Measurements from ENCODE around the gene SIVA1.

Gene SIVA1

DNA sequence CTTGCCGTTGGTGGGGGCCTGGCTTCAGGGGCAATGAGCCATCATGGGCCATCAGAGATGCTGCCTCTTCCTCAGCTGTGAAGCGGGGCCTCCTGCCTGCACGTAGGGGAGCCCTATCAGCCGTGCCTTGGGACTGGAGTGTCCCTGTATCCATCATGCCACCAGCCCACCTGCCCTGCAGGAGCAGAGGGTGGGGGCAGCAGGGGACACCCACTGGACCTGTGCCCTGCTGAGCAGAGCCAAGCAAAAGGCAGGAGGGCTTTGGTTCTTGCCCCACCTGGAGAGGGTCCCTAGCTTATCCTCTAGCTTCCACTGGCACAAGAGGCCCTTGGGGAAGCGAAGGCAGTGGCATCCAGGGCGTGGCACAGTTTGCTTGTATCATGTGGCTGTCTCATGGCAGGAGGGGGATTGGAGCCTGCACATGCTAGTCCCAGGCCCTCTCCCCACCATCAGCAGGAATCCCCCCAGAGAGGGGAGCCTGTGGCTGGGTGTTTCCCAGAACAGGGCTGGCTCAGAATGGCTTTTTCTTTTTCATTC lies 18.8 kb upstream of the SIVA1 start:
- DNase-seq (ENCODE audit: insufficient read length, low spot score) (no peak), FAIRE-seq (no peak)

DNA sequence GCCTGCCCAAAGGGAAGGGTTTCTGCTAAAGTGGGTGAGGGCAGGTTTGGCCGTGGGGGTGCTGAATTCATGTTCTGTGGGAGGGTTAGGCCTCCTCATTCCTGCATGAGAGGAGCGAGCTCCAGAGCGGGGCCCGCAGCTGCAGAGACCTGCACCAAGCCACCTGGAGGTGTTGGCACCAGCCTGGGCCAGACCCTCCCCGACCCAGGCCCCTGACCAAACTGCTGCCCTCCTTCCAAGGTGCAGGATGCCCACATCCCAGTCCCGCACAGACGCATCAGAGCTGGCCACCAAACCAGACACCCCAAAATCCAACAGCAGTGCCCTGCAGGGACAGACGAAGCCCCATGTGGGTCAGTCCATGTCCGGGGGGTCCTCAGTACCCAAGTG lies 18.4 kb upstream of the SIVA1 start:
- no peak for DNase-seq (ENCODE audit: insufficient read length, low spot score)
- no peak for FAIRE-seq

DNA sequence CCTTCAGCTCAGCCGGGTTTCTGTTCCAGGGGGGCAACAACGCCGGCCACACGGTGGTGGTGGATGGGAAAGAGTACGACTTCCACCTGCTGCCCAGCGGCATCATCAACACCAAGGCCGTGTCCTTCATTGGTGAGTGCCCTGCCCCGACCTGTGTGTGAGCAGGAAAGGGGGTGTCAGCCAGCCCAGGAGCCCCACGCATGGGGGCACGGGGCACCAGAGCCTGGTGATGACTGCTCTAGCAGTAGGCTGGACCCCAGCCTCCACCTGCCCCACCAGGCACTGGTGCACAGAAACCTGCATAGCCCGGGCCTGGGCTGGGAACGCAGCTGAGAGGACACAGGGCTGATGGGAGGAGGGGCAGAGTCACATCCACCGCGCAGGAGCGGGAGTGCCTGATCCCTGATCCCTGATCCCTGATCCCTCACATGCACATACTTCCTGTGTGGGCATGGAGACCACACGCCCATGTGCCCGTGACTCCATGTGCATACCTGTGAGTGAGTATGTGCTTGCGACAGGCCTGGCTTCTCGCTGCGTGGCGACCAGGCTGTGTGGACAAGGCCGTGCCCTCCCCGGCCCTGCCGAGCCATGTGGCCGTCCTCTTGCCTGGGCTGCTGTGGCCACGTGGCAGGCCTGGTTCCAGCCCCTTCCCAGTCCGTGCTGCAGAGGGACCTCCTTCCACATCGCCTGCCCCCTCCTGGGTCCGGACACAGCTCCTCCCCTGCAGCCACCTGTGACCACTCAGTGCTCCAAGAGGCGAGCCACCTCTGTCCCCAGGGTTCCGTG lies 17.8 kb upstream of the SIVA1 start:
- FAIRE-seq: no peak
- no peak for DNase-seq (ENCODE audit: insufficient read length, low spot score)

DNA sequence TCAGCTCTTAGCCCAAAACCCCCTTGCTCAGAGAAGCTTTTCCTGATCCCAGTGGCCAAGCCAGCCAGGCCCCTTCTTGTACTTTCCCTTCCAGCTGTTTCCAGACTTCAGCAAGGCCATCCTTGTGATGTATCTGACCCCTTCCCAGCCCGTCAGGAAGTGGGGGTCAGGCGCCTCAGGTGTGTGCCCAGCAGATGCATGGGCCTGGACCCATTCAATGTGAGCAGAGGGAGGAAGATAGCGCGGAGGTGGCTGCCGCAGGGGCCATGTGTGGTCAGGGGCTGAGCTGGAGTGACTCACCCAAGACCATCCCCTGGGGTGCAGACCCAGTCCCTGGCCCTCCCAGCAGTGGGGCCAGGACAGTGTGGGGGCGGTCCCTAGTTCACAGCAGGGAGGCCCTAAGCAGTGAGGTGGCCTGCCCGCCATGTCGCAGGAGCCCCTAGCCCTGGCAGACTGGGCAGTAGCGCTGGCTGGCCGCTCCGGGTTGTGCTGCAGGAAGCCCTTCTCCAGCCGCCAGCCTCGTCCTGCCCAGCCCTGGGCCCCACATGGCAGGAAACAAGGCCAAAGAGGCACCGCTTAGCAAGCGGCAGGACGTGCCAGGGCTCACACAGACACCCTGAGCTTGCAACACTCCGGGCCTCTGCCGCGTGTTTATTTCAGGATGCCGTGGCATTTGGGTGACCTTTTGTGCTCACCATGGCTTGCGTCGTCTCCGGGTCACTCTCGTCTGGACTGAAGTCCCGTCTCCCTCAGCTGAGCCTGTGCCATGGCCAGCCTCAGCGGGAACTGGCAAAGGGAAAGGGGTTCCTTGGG lies 16.9 kb upstream of the SIVA1 start:
- FAIRE-seq: no peak
- no peak for DNase-seq (ENCODE audit: insufficient read length, low spot score)

DNA sequence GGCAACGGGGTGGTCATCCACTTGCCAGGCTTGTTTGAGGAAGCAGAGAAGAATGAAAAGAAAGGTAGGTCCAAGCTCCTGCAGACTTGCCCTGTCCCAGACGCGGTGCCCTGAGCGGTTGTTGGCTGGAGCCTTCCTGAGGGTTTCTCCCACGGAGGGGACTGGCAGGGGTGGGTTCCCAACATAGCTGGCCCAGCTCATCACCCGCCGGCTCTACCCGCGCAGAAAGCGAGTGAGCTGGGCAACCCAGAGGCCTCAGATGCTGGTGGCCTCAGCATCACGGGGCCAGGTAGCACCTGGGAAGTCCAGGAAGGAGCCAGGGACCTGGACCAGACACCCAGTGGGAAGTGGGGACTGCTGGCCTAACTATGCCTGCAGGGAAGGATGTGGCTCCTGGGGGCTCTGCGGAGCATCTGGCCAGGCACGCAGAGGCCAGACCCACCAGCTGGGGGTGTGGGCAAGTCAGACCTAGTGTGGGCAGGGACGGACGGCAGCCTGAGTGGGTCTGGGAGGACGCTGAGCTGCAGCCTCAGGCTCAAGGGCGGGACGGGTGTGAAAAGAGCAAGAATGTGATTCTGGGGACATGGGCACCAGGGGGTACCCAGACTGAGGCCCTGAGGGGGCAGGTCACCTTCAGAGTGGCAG lies 14.4 kb upstream of the SIVA1 start:
- FAIRE-seq: no peak
- no peak for DNase-seq (ENCODE audit: insufficient read length, low spot score)

DNA sequence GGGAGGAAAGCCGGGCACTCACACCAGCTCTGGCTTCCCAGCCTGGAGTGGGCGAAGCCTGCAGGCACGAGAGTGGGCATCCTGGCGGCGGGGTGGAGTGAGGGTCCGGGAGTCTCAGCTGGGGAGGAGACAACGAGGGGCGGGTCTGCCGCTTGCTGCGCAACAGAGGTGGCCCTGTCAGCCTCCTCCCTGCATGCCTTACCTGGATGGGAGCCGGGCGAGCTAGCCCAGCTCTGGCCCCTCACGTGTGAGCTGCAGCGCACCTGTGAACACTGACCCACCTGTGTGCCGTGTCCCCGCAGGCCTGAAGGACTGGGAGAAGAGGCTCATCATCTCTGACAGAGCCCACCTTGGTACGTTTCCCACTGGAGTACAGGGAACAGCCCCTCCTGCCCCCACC lies 13.9 kb upstream of the SIVA1 start:
- no peak for DNase-seq (ENCODE audit: insufficient read length, low spot score)
- no peak for FAIRE-seq

DNA sequence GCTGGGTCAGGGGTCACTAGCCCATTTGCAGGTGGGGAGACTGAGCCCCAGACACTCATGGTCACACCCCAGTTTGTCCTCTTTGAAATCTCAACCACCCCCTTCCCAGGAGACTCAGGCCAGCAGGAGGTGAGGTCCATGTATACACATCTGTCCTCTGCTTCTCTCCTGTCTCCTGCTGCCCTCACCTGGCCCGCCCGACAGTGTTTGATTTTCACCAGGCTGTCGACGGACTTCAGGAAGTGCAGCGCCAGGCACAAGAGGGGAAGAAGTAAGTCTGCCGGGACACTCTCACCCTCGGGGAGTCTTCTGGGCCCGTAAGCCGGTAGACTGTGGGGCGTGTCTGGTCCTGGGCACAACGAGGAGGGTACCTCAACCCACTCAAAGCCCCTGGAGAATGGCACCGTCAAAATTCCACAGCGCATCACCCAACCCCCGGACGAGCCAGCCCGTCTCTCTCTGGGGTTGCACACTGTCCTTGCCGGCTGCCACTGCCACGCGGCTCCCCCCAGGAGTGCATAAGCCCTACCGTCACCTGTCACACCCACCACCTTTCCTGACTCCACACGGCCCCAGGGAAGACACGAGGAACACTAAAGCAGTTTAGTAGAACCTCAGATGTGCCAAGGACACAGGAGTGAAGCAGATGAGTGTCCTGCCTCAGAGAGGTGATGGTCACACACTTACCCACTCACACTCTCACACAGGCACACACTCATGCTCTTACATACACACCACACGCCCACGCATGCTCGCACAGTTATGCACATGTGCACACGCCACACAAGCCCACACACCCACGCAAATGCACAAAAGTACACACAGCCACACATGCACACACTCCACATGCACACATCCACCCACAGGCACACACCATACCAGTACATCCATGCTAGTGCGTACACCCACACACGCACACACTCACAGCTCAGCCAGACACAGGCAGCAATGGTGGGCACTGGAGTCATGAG lies 13.1 kb upstream of the SIVA1 start:
- peak; percentile 63 for FAIRE-seq
- no peak for DNase-seq (ENCODE audit: insufficient read length, low spot score)

DNA sequence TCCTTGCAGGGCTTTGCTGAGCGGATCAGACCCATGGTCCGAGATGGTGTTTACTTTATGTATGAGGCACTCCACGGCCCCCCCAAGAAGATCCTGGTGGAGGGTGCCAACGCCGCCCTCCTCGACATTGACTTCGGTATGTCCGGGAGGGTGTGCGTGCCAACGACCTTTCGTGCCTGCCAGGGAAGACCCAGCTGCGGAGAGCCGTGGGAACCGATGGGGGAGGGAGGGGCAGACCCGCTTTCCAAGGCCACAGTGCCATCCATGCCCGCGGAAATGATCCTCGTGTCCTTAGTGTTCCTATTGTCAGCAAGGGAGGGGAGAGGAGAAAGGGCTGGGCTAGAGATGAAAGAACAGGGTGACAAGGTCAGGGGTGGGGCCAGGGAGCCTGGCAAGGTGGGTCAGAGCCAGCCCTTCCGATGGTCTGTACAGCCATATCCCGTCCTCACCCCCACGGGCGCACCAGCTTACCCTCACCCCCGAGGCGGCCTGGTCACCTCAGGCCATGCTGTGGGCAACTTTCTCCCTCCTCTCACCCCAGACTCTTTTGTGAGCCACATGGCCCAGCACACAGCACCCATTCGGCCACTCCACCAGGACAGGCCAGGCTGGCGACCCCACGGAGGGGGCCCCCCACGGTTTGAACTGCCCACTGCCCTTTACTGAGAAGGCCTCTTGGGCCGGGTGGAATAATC lies 11.7 kb upstream of the SIVA1 start:
- no peak for DNase-seq (ENCODE audit: insufficient read length, low spot score)

DNA sequence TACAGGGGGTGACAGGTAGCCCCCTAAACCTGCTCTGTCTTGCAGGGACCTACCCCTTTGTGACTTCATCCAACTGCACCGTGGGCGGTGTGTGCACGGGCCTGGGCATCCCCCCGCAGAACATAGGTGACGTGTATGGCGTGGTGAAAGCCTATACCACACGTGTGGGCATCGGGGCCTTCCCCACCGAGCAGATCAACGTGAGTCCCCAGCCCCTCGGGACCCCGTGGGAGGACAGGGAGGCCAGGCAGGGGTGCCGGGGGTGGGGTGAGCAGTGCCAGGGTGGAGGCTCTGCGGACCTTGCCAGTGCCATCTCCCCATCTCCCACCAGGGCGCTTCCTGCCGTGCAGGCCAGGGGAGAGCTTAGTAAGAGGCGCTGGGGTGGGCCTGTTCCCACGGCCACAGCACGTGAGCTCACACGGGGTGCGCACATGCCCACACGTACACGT lies 11.1 kb upstream of the SIVA1 start:
- DNase-seq (ENCODE audit: insufficient read length, low spot score) (no peak), FAIRE-seq (no peak)

More for the DNA sequence above, 11.7 kb upstream of the SIVA1 start:
- no peak for FAIRE-seq

DNA sequence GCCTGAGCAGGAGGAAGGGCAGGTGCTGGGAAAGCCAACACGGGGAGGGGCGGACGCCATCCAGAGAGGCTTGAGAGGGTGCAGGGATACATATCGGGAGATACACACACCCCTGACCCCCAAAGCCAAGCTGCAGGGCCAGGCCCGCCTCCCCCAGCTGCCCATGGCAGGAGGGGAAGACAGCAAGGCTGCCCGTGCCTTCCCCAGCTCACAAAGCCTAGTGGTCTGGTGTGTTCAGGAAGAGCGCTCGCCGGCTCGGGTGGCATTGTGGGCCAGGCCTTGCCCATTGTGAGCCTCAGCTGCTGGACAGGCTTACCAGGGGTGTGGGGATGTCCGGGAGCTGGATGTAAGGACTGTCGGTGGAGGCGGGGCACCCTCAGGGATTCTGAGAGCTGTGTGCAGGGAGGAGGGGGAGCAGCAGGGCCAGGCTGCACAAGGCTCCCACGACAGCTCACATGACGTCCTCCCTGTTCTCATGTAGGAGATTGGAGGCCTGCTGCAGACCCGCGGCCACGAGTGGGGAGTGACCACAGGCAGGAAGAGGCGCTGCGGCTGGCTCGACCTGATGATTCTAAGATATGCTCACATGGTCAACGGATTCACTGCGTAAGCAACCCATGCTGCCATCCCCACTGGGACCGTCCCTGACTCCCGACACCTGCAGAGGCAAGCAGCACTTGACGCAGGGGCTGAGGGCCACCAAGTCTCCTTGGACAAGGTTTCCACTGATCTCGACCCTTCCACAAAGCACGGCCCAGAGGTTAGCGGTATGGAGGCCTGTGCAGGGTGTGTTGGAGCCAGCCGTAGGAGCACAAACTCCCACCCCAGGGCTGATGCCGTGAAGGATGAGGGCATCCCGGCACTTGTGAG lies 10.1 kb upstream of the SIVA1 start:
- FAIRE-seq: no peak
- no peak for DNase-seq (ENCODE audit: insufficient read length, low spot score)

DNA sequence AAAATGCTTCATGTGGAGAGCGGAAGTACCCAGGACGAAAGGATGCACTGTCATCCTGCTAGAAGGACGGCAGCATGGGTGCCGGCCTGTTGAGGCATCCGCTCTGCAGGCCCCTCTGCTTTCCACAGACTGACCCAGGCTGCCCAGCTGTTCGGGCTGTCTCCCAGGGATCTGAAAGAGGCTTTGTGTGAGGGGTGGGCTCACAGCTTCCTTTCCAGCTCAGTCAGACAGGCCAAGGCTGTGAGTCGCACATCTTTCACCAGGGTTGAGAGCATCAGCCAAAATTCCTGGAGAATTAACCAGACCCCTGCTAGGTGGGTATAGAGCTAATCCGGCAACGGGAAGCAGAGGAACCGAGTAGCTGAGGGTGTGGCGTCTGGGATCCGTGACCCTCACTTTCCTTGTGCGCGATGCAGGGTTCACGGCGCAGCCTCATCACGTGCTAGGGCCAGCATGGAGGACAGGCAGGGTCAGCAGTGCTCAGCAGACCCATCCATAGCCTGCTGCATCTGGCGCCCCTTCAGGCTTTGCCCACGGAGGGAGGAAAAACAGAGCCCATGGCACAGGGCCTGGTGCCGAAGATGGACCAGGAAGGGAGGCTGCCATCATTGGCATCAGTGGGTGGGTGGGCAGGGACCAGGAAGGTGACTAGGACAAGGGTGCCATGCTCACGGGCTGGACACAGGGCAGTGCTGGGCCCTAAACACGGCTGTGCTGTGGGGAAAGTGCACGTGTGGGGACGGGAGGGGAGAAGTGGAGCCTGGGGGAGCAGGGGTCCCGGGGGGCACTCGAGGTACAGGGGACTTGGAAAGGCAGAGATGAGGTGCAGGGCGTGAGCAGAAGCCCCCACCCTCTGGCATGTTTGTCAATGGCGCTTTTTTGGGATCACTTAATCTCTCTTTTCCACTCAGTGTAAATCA lies 9.2 kb upstream of the SIVA1 start:
- FAIRE-seq: no peak
- DNase-seq (ENCODE audit: insufficient read length, low spot score): no peak

DNA sequence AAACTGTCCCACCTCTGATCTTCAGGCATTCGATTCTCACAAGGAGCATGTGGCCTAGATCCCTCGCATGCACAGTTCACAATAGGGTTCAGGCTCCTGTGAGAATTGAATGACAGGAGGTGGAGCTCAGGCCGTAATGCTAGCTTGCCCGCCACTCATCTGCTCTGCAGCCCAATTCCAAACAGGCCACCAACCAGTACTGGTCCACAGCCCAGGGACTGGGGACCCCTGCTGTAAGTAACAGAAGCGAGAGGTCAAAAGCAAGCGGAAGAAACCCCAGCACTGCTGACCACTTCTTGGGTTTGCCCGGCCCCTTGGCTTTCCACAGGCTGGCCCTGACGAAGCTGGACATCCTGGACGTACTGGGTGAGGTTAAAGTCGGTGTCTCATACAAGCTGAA lies 8.5 kb upstream of the SIVA1 start:
- DNase-seq (ENCODE audit: insufficient read length, low spot score) (no peak), FAIRE-seq (no peak)

DNA sequence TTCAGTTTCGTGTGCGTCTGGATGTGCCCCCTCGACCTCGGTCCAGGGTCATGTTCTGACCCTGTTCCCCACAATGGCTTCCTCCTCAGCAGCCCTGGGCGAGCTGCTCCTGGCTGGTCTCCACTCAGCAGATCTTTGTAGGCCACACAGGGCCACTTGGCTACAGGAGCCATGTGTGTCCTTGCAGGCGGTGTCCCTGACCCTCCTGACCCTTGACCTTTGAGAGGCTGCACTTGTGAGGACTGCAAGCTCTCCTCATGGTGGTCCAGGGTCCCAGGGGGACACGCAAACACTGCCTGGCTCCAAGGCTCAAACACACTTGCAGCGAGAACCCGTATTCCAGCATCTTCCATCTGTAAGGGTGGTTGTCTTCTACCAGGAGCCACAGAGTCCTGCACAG lies 7.5 kb upstream of the SIVA1 start:
- FAIRE-seq: peak; percentile 20
- DNase-seq (ENCODE audit: insufficient read length, low spot score): no peak

DNA sequence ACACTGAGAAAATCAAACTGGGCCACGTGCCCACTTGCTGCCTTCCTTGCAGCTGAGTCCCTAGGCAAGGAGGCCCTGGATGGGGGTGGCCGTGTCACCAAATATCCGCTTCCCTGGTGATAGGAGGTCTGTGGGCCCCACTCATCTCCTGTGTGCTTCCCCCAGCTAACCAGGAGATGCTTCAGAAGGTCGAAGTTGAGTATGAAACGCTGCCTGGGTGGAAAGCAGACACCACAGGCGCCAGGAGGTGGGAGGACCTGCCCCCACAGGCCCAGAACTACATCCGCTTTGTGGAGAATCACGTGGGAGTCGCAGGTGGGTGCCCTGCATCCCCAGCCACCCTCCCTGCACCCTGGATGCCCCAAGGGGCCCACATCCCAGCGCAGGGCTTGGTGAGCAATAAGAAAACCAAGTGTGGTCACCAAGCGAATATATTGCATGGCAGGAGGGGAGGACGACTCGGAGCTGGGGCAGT lies 6.8 kb upstream of the SIVA1 start:
- DNase-seq (ENCODE audit: insufficient read length, low spot score): no peak
- FAIRE-seq: no peak

DNA sequence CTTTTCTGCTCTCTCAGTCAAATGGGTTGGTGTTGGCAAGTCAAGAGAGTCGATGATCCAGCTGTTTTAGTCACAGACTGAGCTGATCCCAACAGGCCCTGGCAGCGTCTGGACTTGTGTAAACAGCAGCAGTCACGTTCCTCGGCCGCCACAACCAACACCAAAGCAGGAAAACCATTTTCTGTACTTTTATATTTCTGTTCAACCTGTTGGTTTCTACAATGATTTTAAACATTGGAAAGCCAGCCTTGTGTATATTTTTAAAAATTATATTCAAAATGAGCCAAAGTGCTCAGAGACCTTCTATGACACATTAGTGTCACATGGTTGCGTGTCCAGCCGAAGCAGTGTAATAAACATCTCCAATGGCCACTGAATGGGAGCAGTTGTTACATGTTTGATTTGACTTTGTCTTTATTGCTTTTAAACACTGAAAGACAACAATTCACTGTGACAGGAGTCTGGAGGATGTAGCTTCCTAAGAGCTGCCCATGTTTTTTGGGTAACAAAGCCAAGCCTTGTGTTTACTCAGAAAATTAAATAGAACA lies 5.9 kb upstream of the SIVA1 start:
- FAIRE-seq (no peak), DNase-seq (ENCODE audit: insufficient read length, low spot score) (no peak)

DNA sequence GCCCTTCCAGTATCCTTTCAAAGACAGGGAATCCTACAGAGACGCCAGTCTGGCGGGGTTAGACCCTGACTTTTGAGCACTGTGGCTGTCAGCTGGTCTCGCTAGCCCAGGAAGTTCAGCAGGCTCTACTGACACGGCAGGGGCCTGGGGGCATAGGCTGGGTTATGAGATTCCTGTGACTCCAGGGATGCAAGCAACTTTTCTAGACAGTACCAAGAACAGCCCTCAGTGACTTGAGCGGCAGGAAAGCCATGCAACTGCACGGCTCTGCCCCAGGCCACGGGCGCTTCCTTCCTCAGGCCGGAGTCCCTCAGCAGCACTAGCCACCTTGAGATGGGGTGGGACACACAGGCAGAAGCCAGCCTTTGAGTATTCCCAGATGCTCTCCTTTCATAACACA lies 5.1 kb upstream of the SIVA1 start:
- no peak for FAIRE-seq

DNA sequence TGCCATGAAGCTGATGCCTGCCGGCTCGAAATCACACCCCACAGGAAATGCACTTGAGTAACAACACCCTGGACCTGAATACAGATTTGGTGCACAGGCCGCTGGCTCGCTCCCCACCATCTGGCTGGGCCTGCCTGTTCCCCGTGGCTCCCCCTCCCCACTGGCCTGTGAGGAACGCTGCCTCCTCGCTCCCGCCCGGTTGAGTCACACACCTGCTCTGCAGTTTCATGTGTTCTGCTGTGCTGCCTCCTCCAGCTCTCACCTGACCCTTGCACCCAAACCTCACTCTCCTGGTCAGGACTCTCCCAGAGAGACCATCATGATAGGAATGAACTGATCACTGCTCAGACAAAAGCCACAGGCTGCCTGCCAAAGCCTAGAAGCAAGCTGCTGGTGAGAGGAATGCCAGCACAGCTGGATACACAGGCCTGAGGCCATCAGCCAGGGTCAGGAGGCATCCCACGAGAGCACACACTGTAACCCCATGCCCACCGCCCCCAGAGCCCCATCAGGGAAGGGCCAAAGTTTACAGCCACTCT lies 3.8 kb upstream of the SIVA1 start:
- FAIRE-seq (no peak), DNase-seq (ENCODE audit: insufficient read length, low spot score) (no peak)

More for the DNA sequence above, 5.1 kb upstream of the SIVA1 start:
- DNase-seq (ENCODE audit: insufficient read length, low spot score): no peak

All from HTR-8/SVneo (cell line).